Hematopoietic multipotent progenitor cell treated with erythropoietin and hydrocortisone succinate and interleukin-3 and kit ligand, for 6 days (in vitro differentiated cells): Measurements from ENCODE around the gene DHDH.
"Not testable (repeated sequence)": the region's sequence is repeated elsewhere in the genome, so short reads cannot be mapped to it uniquely, and the experiment has no call there.

ENCODE experiments used
- DNase-seq: peaks from one replicate; pipeline ENCODE4 v3.0.0-alpha.2; 2015

The DHDH gene

GRCh38 chr19:48918071-48918470 is 15.4 kb upstream of the DHDH start:
- DNase-seq: no peak

GRCh38 chr19:48918801-48919247 is 14.7 kb upstream of the DHDH start:
- DNase-seq: peak; percentile 67

- not testable (repeated sequence) for DNase-seq
These were observed 14.2 kb upstream of the DHDH start for GRCh38 chr19:48919271-48919670.

- no peak for DNase-seq
These were observed 12.6 kb upstream of the DHDH start for GRCh38 chr19:48920949-48921348.

- DNase-seq: no peak
These were observed 11.6 kb upstream of the DHDH start for GRCh38 chr19:48921721-48922500.

- DNase-seq: no peak
These were observed 10.7 kb upstream of the DHDH start for GRCh38 chr19:48922548-48923490.

- no peak for DNase-seq
These were observed 8.2 kb upstream of the DHDH start for GRCh38 chr19:48925240-48925843.

- DNase-seq: not testable (repeated sequence)
These were observed 7.6 kb upstream of the DHDH start for GRCh38 chr19:48925890-48926289.

- DNase-seq: peak; percentile 54
These were observed 6.6 kb upstream of the DHDH start for GRCh38 chr19:48926909-48927308.

GRCh38 chr19:48927692-48928091 is 5.8 kb upstream of the DHDH start:
- not testable (repeated sequence) for DNase-seq

GRCh38 chr19:48928164-48929025 is 5.1 kb upstream of the DHDH start:
- peak; percentile 25 for DNase-seq

GRCh38 chr19:48934837-48935236 is 1.3 kb downstream of the DHDH start:
- no peak for DNase-seq

GRCh38 chr19:48935864-48936263 is 2.4 kb downstream of the DHDH start:
- no peak for DNase-seq

- no peak for DNase-seq
These were observed 4.8 kb downstream of the DHDH start for GRCh38 chr19:48938256-48938655.

- DNase-seq: no peak
These were observed 7.4 kb downstream of the DHDH start for GRCh38 chr19:48940902-48941301.

- no peak for DNase-seq
These were observed 9.6 kb downstream of the DHDH start for GRCh38 chr19:48943081-48943480.

- no peak for DNase-seq
These were observed 11.9 kb downstream of the DHDH start for GRCh38 chr19:48945415-48945814.

- DNase-seq: no peak
These were observed 12.3 kb downstream of the DHDH start for GRCh38 chr19:48945817-48946216.

GRCh38 chr19:48946463-48947257 is 13.2 kb downstream of the DHDH start:
- no peak for DNase-seq

GRCh38 chr19:48947258-48947542 is 13.7 kb downstream of the DHDH start:
- DNase-seq: no peak

- no peak for DNase-seq
These were observed 16.7 kb downstream of the DHDH start for GRCh38 chr19:48950159-48950558.
